ENCODE measurements around the gene SLC25A43.
"Not testable (repeated sequence)": the region's sequence is repeated elsewhere in the genome, so short reads cannot be mapped to it uniquely, and the experiment has no call there.

DNA sequence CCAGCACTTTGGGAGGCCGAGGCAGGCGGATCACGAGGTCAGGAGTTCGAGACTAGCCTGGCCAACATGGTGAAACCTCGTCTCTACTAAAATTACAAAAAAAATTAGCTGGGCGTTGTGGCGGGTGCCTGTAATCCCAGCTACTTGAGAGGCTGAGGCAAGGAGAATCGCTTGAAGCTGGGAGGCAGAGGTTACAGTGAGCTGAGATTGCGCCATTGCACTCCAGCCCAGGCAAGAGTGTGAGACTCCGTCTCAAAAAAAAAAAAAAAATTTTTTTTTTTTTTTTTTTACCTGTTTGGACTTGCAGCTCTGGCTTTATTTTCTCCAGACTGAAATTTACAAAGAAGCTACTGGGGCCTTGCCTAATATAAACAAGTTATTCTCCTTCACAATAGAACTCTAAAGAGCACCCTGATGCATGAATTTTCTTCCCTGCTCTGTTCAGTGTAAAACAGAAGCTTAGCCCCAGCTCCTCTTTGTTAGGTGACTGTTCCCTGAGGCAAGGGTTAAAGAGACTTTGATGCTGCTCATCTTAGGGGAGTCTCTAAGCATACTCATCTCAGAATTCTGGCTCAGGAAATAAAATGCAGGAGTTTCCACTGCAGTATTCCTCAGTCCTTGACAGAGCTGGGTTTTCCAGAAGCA is 94.8 kb downstream of the SLC25A43 start:
- not testable (repeated sequence) for TF ChIP-seq POLR2A (IDR thresholded peaks at IDR 0.05; ENCODE audit: low read depth, low read length); POLR2AphosphoS5 (IDR thresholded peaks at IDR 0.05; ENCODE audit: low read depth, low read length); PAX5 (IDR thresholded peaks at IDR 0.05; ENCODE audit: insufficient read depth, low read length, severe bottlenecking)
